ENCODE results near the gene NANOS2.

Gene NANOS2

DNA sequence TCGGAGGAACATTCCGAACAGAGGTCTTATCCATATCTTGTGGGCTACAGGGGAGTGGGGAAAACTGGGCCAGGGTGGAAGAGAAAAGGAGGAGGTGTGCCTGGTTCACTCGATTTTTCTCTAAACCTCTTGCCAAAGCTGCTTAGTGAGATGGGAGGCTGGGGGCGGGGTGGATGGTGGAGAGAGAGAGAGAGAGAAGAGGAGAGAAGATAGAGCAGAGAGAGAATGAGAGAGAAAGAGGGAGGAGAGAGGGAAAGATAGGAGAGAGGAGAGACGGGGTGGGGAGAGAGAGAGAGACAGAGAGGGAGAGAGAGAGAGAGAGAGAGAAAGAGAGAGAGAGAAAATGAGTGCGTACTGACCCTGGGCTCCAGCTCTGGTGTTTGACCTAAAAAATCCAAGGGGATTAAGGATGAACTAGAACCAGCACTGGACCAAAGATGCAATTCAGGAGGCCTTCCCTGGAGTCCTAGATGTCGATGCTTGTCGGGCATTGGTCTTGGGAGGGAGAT is 45.0 kb upstream of the NANOS2 start:
- no peak for ATAC-seq
- no peak for TF ChIP-seq OSR1 (CRISPR knock-in tag; IDR thresholded peaks at IDR 0.05)
- TF ChIP-seq ZNF565 (CRISPR knock-in tag; conservative IDR thresholded peaks at IDR 0.05; ENCODE audit: low read depth) = no peak
- TF ChIP-seq CSDC2 (CRISPR knock-in tag; IDR thresholded peaks at IDR 0.05) = no peak
- TF ChIP-seq ISL1 (CRISPR knock-in tag; IDR thresholded peaks at IDR 0.05) = no peak
- TF ChIP-seq ZNF70 (CRISPR knock-in tag; IDR thresholded peaks at IDR 0.05) = no peak
- TF ChIP-seq, protein P1, sequence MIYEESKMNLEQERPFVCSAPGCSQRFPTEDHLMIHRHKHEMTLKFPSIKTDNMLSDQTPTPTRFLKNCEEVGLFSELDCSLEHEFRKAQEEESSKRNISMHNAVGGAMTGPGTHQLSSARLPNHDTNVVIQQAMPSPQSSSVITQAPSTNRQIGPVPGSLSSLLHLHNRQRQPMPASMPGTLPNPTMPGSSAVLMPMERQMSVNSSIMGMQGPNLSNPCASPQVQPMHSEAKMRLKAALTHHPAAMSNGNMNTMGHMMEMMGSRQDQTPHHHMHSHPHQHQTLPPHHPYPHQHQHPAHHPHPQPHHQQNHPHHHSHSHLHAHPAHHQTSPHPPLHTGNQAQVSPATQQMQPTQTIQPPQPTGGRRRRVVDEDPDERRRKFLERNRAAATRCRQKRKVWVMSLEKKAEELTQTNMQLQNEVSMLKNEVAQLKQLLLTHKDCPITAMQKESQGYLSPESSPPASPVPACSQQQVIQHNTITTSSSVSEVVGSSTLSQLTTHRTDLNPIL (CRISPR knock-in tag; IDR thresholded peaks at IDR 0.05; ENCODE audit: low read depth) = no peak
- no peak for TF ChIP-seq BACH2 (CRISPR knock-in tag; IDR thresholded peaks at IDR 0.05; ENCODE audit: borderline replicate concordance)
- no peak for TF ChIP-seq TCF4 (CRISPR knock-in tag; IDR thresholded peaks at IDR 0.05; ENCODE audit: borderline replicate concordance)
- TF ChIP-seq, protein P2, sequence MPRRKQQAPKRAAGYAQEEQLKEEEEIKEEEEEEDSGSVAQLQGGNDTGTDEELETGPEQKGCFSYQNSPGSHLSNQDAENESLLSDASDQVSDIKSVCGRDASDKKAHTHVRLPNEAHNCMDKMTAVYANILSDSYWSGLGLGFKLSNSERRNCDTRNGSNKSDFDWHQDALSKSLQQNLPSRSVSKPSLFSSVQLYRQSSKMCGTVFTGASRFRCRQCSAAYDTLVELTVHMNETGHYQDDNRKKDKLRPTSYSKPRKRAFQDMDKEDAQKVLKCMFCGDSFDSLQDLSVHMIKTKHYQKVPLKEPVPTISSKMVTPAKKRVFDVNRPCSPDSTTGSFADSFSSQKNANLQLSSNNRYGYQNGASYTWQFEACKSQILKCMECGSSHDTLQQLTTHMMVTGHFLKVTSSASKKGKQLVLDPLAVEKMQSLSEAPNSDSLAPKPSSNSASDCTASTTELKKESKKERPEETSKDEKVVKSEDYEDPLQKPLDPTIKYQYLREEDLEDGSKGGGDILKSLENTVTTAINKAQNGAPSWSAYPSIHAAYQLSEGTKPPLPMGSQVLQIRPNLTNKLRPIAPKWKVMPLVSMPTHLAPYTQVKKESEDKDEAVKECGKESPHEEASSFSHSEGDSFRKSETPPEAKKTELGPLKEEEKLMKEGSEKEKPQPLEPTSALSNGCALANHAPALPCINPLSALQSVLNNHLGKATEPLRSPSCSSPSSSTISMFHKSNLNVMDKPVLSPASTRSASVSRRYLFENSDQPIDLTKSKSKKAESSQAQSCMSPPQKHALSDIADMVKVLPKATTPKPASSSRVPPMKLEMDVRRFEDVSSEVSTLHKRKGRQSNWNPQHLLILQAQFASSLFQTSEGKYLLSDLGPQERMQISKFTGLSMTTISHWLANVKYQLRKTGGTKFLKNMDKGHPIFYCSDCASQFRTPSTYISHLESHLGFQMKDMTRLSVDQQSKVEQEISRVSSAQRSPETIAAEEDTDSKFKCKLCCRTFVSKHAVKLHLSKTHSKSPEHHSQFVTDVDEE (CRISPR knock-in tag; IDR thresholded peaks at IDR 0.05) = no peak
- no peak for TF ChIP-seq ARNTL (CRISPR knock-in tag; IDR thresholded peaks at IDR 0.05; ENCODE audit: borderline replicate concordance, low read depth)
- TF ChIP-seq ZFP3 (CRISPR knock-in tag; IDR thresholded peaks at IDR 0.05) = no peak
- TF ChIP-seq, protein P3, sequence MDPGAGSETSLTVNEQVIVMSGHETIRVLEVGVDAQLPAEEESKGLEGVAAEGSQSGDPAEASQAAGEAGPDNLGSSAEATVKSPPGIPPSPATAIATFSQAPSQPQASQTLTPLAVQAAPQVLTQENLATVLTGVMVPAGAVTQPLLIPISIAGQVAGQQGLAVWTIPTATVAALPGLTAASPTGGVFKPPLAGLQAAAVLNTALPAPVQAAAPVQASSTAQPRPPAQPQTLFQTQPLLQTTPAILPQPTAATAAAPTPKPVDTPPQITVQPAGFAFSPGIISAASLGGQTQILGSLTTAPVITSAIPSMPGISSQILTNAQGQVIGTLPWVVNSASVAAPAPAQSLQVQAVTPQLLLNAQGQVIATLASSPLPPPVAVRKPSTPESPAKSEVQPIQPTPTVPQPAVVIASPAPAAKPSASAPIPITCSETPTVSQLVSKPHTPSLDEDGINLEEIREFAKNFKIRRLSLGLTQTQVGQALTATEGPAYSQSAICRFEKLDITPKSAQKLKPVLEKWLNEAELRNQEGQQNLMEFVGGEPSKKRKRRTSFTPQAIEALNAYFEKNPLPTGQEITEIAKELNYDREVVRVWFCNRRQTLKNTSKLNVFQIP (CRISPR knock-in tag; IDR thresholded peaks at IDR 0.05; ENCODE audit: borderline replicate concordance, low read depth) = no peak
- no peak for TF ChIP-seq ZNF8 (CRISPR knock-in tag; IDR thresholded peaks at IDR 0.05)
- no peak for TF ChIP-seq ZC3H10 (CRISPR knock-in tag; IDR thresholded peaks at IDR 0.05)
- TF ChIP-seq PPARA (CRISPR knock-in tag; IDR thresholded peaks at IDR 0.05; ENCODE audit: borderline replicate concordance) = no peak
- TF ChIP-seq, protein P4, sequence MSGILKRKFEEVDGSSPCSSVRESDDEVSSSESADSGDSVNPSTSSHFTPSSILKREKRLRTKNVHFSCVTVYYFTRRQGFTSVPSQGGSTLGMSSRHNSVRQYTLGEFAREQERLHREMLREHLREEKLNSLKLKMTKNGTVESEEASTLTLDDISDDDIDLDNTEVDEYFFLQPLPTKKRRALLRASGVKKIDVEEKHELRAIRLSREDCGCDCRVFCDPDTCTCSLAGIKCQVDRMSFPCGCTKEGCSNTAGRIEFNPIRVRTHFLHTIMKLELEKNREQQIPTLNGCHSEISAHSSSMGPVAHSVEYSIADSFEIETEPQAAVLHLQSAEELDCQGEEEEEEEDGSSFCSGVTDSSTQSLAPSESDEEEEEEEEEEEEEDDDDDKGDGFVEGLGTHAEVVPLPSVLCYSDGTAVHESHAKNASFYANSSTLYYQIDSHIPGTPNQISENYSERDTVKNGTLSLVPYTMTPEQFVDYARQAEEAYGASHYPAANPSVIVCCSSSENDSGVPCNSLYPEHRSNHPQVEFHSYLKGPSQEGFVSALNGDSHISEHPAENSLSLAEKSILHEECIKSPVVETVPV (CRISPR knock-in tag; IDR thresholded peaks at IDR 0.05) = no peak
- no peak for TF ChIP-seq SNAI2 (CRISPR knock-in tag; IDR thresholded peaks at IDR 0.05)
- TF ChIP-seq TOX (CRISPR knock-in tag; IDR thresholded peaks at IDR 0.05; ENCODE audit: borderline replicate concordance) = no peak
- TF ChIP-seq, protein P5, sequence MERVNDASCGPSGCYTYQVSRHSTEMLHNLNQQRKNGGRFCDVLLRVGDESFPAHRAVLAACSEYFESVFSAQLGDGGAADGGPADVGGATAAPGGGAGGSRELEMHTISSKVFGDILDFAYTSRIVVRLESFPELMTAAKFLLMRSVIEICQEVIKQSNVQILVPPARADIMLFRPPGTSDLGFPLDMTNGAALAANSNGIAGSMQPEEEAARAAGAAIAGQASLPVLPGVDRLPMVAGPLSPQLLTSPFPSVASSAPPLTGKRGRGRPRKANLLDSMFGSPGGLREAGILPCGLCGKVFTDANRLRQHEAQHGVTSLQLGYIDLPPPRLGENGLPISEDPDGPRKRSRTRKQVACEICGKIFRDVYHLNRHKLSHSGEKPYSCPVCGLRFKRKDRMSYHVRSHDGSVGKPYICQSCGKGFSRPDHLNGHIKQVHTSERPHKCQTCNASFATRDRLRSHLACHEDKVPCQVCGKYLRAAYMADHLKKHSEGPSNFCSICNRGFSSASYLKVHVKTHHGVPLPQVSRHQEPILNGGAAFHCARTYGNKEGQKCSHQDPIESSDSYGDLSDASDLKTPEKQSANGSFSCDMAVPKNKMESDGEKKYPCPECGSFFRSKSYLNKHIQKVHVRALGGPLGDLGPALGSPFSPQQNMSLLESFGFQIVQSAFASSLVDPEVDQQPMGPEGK (CRISPR knock-in tag; IDR thresholded peaks at IDR 0.05; ENCODE audit: borderline replicate concordance) = no peak
- TF ChIP-seq ESRRG (CRISPR knock-in tag; IDR thresholded peaks at IDR 0.05) = no peak

DNA sequence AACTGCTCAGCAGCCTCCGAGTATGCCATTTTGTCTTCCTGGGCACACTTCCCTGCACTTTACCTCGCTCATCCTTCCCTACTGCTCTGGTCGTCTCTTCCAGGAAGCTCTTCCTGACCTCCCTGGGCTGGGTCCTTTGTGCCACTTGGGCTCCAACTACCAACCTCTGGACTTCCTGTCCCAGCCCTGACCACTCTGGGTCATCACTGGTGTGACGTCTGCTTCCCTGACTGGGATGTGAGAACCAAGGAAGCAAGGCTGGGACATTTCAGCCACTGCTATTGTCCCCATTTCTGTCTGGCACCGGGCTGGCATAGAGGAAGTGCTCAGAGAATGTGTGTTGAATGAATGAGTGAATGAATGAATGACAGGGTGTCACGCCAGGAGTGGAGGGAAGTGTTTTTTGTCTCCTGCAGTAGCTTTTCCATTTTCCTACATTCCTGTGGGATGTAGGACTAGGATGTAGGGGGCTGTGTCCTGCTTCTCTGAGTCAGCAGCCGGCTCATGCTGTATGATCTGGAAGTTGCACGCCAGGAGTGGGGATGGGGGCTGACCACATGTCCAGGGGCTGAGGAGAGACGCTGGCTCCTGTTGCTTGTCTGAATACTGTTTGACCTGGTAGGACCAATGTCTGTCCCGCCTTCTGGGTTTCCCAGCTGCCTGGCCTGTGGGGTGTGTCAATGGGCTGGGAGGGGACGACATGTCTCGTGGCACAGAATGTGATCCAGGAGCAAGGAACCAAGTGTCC is 44.4 kb upstream of the NANOS2 start:
- no peak for ATAC-seq

DNA sequence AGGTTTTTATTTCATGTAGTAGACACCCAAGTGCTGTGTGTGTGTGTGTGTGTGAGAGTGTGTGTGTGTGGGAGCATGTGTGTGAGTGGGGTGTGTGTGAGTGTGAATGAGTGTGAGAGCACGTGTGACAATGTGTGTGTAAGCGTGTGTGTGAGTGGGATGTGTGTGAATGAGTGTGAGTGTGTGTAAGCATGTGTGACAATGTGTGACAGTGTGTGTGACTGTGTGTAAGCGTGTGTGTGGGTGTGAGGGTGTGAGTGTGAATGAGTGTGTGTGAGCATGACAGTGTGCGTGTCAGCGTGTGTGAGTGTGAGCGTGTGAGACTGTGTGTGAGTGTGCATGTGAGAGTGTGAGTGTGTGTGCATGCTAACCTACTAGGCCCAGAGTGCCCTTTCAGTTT is 43.7 kb upstream of the NANOS2 start:
- ATAC-seq = no peak
- no peak for TF ChIP-seq BACH2 (CRISPR knock-in tag; IDR thresholded peaks at IDR 0.05; ENCODE audit: borderline replicate concordance)

More for the DNA sequence above, 44.4 kb upstream of the NANOS2 start:
- TF ChIP-seq ARNTL (CRISPR knock-in tag; IDR thresholded peaks at IDR 0.05; ENCODE audit: borderline replicate concordance, low read depth) = no peak

All from SK-N-SH treated with all-trans-retinoic acid at 6 μM for 48 hours (cell line).